ENCODE results near the gene POU5F1.
A peak's percentile ranks its signal among the peaks of the same experiment; 100 is the strongest.

Gene POU5F1

GRCh38 chr6:31140643-31141042, 29.8 kb downstream of the POU5F1 start:
- DNase-seq (ENCODE audit: low read depth) = no peak

- DNase-seq (ENCODE audit: low read depth) = no peak
Observed at GRCh38 chr6:31139599-31139998, 30.9 kb downstream of the POU5F1 start.

- DNase-seq (ENCODE audit: low read depth) = no peak
Observed at GRCh38 chr6:31138982-31139381, 31.5 kb downstream of the POU5F1 start, which contains the start of gene PSORS1C2. Gene PSORS1C2 (minus strand): TSS chr6:31139066. CDS start chr6:31139026, 40 bp downstream.

GRCh38 chr6:31135710-31136109, 34.8 kb downstream of the POU5F1 start:
- DNase-seq (ENCODE audit: low read depth) = no peak

- DNase-seq (ENCODE audit: low read depth) = no peak
Observed at GRCh38 chr6:31132806-31133205, 37.7 kb downstream of the POU5F1 start.

- no peak for DNase-seq (ENCODE audit: low read depth)
Observed at GRCh38 chr6:31131595-31131994, 38.9 kb downstream of the POU5F1 start.

GRCh38 chr6:31130751-31131150, 39.7 kb downstream of the POU5F1 start:
- no peak for DNase-seq (ENCODE audit: low read depth)

GRCh38 chr6:31129130-31129529, 41.4 kb downstream of the POU5F1 start:
- no peak for DNase-seq (ENCODE audit: low read depth)

GRCh38 chr6:31128093-31128676, 42.3 kb downstream of the POU5F1 start:
- peak; percentile 58 for DNase-seq (ENCODE audit: low read depth)

GRCh38 chr6:31126396-31127175, 43.9 kb downstream of the POU5F1 start:
- no peak for DNase-seq (ENCODE audit: low read depth)

GRCh38 chr6:31125586-31126363, 44.7 kb downstream of the POU5F1 start:
- DNase-seq (ENCODE audit: low read depth) = no peak

- no peak for DNase-seq (ENCODE audit: low read depth)
Observed at GRCh38 chr6:31125162-31125561, 45.3 kb downstream of the POU5F1 start.

GRCh38 chr6:31122791-31123706, 47.4 kb downstream of the POU5F1 start:
- no peak for DNase-seq (ENCODE audit: low read depth)

- no peak for DNase-seq (ENCODE audit: low read depth)
Observed at GRCh38 chr6:31121131-31121790, 49.2 kb downstream of the POU5F1 start.

GRCh38 chr6:31120151-31120915, 50.1 kb downstream of the POU5F1 start, which contains the start of gene CDSN:
Gene CDSN (minus strand): TSS chr6:31120446. CDS start chr6:31120419, 27 bp downstream.
- DNase-seq (ENCODE audit: low read depth) = no peak

- DNase-seq (ENCODE audit: low read depth) = no peak
Observed at GRCh38 chr6:31118178-31118577, 52.3 kb downstream of the POU5F1 start.

GRCh38 chr6:31116661-31117385, 53.7 kb downstream of the POU5F1 start:
- no peak for DNase-seq (ENCODE audit: low read depth)

- DNase-seq (ENCODE audit: low read depth) = no peak
Observed at GRCh38 chr6:31115941-31116560, 54.4 kb downstream of the POU5F1 start.

Measured in activated T-helper 9 cell treated with anti-CD3 and anti-CD28 coated beads, Interleukin-2, amount 50 U/mL, for 16 hours (primary cell).